ENCODE measurements around the gene F13A1.

F13A1 gene

DNA sequence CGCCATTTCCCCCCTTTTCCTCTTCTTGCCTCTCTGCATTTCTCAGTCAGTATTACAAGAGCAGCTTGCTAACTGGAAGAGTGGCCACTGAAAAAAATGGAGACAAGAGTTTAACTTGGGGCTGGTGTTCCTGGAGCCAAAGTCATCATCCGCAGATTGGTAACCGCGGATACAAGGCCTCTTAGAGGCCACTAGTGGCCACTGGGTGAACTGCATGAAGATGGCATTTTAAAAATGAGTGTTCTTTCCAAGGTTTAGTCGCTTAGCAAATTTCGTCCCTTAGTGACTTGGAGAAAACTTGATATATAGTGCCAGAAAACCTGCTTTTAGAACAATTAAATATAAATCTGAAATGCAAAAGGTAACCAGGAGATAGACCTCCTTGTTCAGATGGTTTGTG lies 4.8 kb downstream of the F13A1 start:
- ATAC-seq = peak; percentile 82
- no peak for TF ChIP-seq ZNF70 (CRISPR knock-in tag; IDR thresholded peaks at IDR 0.05)
- TF ChIP-seq, protein P1, sequence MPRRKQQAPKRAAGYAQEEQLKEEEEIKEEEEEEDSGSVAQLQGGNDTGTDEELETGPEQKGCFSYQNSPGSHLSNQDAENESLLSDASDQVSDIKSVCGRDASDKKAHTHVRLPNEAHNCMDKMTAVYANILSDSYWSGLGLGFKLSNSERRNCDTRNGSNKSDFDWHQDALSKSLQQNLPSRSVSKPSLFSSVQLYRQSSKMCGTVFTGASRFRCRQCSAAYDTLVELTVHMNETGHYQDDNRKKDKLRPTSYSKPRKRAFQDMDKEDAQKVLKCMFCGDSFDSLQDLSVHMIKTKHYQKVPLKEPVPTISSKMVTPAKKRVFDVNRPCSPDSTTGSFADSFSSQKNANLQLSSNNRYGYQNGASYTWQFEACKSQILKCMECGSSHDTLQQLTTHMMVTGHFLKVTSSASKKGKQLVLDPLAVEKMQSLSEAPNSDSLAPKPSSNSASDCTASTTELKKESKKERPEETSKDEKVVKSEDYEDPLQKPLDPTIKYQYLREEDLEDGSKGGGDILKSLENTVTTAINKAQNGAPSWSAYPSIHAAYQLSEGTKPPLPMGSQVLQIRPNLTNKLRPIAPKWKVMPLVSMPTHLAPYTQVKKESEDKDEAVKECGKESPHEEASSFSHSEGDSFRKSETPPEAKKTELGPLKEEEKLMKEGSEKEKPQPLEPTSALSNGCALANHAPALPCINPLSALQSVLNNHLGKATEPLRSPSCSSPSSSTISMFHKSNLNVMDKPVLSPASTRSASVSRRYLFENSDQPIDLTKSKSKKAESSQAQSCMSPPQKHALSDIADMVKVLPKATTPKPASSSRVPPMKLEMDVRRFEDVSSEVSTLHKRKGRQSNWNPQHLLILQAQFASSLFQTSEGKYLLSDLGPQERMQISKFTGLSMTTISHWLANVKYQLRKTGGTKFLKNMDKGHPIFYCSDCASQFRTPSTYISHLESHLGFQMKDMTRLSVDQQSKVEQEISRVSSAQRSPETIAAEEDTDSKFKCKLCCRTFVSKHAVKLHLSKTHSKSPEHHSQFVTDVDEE (CRISPR knock-in tag; IDR thresholded peaks at IDR 0.05) = no peak
- no peak for TF ChIP-seq ESRRG (CRISPR knock-in tag; IDR thresholded peaks at IDR 0.05)
- no peak for TF ChIP-seq ARNTL (CRISPR knock-in tag; IDR thresholded peaks at IDR 0.05; ENCODE audit: borderline replicate concordance, low read depth)
- no peak for TF ChIP-seq GLIS3 (CRISPR knock-in tag; IDR thresholded peaks at IDR 0.05)
- TF ChIP-seq TOX (CRISPR knock-in tag; IDR thresholded peaks at IDR 0.05; ENCODE audit: borderline replicate concordance) = no peak
- no peak for TF ChIP-seq ISL1 (CRISPR knock-in tag; IDR thresholded peaks at IDR 0.05)
- no peak for TF ChIP-seq ZFP3 (CRISPR knock-in tag; IDR thresholded peaks at IDR 0.05)
- TF ChIP-seq RARB (CRISPR knock-in tag; IDR thresholded peaks at IDR 0.05) = no peak
- no peak for TF ChIP-seq ZFP30 (CRISPR knock-in tag; IDR thresholded peaks at IDR 0.05)
- TF ChIP-seq ZC3H10 (CRISPR knock-in tag; IDR thresholded peaks at IDR 0.05) = no peak
- TF ChIP-seq, protein P2, sequence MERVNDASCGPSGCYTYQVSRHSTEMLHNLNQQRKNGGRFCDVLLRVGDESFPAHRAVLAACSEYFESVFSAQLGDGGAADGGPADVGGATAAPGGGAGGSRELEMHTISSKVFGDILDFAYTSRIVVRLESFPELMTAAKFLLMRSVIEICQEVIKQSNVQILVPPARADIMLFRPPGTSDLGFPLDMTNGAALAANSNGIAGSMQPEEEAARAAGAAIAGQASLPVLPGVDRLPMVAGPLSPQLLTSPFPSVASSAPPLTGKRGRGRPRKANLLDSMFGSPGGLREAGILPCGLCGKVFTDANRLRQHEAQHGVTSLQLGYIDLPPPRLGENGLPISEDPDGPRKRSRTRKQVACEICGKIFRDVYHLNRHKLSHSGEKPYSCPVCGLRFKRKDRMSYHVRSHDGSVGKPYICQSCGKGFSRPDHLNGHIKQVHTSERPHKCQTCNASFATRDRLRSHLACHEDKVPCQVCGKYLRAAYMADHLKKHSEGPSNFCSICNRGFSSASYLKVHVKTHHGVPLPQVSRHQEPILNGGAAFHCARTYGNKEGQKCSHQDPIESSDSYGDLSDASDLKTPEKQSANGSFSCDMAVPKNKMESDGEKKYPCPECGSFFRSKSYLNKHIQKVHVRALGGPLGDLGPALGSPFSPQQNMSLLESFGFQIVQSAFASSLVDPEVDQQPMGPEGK (CRISPR knock-in tag; IDR thresholded peaks at IDR 0.05; ENCODE audit: borderline replicate concordance) = no peak
- no peak for TF ChIP-seq ZNF8 (CRISPR knock-in tag; IDR thresholded peaks at IDR 0.05)
- TF ChIP-seq, protein P3, sequence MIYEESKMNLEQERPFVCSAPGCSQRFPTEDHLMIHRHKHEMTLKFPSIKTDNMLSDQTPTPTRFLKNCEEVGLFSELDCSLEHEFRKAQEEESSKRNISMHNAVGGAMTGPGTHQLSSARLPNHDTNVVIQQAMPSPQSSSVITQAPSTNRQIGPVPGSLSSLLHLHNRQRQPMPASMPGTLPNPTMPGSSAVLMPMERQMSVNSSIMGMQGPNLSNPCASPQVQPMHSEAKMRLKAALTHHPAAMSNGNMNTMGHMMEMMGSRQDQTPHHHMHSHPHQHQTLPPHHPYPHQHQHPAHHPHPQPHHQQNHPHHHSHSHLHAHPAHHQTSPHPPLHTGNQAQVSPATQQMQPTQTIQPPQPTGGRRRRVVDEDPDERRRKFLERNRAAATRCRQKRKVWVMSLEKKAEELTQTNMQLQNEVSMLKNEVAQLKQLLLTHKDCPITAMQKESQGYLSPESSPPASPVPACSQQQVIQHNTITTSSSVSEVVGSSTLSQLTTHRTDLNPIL (CRISPR knock-in tag; IDR thresholded peaks at IDR 0.05; ENCODE audit: low read depth) = no peak
- no peak for TF ChIP-seq CSDC2 (CRISPR knock-in tag; IDR thresholded peaks at IDR 0.05)
- no peak for TF ChIP-seq SNAI2 (CRISPR knock-in tag; IDR thresholded peaks at IDR 0.05)

DNA sequence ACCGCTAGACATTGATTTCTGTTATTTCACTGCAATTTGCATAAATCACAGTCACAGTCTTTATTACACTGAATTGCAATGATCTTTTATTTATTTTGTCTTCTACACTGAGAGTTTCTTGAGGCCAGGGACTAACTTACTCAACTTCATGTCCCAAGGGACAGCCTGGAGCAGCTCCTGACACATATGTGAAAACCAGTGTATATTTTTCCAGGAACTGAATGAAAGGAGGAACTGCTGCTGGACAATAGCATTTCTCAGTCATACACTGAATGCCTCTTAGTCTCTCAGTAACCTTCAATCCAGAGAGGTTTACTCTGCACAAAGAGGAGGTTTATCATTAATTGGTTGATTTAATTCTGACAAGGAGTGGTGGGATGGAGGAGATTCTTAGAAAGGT lies 5.9 kb downstream of the F13A1 start:
- TF ChIP-seq GLIS3 (CRISPR knock-in tag; IDR thresholded peaks at IDR 0.05) (no peak), ZNF565 (CRISPR knock-in tag; conservative IDR thresholded peaks at IDR 0.05; ENCODE audit: low read depth) (no peak), TOX (CRISPR knock-in tag; IDR thresholded peaks at IDR 0.05; ENCODE audit: borderline replicate concordance) (no peak), TCF4 (CRISPR knock-in tag; IDR thresholded peaks at IDR 0.05; ENCODE audit: borderline replicate concordance) (no peak), OSR1 (CRISPR knock-in tag; IDR thresholded peaks at IDR 0.05) (no peak), ZNF70 (CRISPR knock-in tag; IDR thresholded peaks at IDR 0.05) (no peak), ZNF8 (CRISPR knock-in tag; IDR thresholded peaks at IDR 0.05) (no peak), ARNTL (CRISPR knock-in tag; IDR thresholded peaks at IDR 0.05; ENCODE audit: borderline replicate concordance, low read depth) (no peak)
- TF ChIP-seq, protein P1 (CRISPR knock-in tag; IDR thresholded peaks at IDR 0.05) = no peak
- TF ChIP-seq, protein P4, sequence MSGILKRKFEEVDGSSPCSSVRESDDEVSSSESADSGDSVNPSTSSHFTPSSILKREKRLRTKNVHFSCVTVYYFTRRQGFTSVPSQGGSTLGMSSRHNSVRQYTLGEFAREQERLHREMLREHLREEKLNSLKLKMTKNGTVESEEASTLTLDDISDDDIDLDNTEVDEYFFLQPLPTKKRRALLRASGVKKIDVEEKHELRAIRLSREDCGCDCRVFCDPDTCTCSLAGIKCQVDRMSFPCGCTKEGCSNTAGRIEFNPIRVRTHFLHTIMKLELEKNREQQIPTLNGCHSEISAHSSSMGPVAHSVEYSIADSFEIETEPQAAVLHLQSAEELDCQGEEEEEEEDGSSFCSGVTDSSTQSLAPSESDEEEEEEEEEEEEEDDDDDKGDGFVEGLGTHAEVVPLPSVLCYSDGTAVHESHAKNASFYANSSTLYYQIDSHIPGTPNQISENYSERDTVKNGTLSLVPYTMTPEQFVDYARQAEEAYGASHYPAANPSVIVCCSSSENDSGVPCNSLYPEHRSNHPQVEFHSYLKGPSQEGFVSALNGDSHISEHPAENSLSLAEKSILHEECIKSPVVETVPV (CRISPR knock-in tag; IDR thresholded peaks at IDR 0.05) = no peak
- TF ChIP-seq, protein P5, sequence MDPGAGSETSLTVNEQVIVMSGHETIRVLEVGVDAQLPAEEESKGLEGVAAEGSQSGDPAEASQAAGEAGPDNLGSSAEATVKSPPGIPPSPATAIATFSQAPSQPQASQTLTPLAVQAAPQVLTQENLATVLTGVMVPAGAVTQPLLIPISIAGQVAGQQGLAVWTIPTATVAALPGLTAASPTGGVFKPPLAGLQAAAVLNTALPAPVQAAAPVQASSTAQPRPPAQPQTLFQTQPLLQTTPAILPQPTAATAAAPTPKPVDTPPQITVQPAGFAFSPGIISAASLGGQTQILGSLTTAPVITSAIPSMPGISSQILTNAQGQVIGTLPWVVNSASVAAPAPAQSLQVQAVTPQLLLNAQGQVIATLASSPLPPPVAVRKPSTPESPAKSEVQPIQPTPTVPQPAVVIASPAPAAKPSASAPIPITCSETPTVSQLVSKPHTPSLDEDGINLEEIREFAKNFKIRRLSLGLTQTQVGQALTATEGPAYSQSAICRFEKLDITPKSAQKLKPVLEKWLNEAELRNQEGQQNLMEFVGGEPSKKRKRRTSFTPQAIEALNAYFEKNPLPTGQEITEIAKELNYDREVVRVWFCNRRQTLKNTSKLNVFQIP (CRISPR knock-in tag; IDR thresholded peaks at IDR 0.05; ENCODE audit: borderline replicate concordance, low read depth) = no peak
- TF ChIP-seq, protein P2 (CRISPR knock-in tag; IDR thresholded peaks at IDR 0.05; ENCODE audit: borderline replicate concordance) = no peak
- TF ChIP-seq, protein P3 (CRISPR knock-in tag; IDR thresholded peaks at IDR 0.05; ENCODE audit: low read depth) = no peak
- ATAC-seq = no peak

All from SK-N-SH treated with all-trans-retinoic acid at 6 μM for 48 hours (cell line).